ENCODE measurements around the gene RCOR1.
"Not testable (repeated sequence)": the region's sequence is repeated elsewhere in the genome, so short reads cannot be mapped to it uniquely, and the experiment has no call there.

Gene RCOR1

GRCh38 chr14:102571478-102572042 lies 20.9 kb upstream of the RCOR1 start:
- H3K4me3 ChIP-seq (ENCODE audit: control insufficient read depth, low read depth, low read length) = no peak overlapping the region
- no peak for DNase-seq (ENCODE audit: low read depth)
- TF ChIP-seq CTCF (conservative IDR thresholded peaks at IDR 0.05; ENCODE audit: control insufficient read depth, insufficient read depth, low read depth, low read length) = no peak

- not testable (repeated sequence) for DNase-seq (ENCODE audit: low read depth); H3K4me3 ChIP-seq (ENCODE audit: control insufficient read depth, low read depth, low read length)
Measured at GRCh38 chr14:102573161-102573560, 19.3 kb upstream of the RCOR1 start.

GRCh38 chr14:102573591-102574046 lies 18.8 kb upstream of the RCOR1 start:
- TF ChIP-seq CTCF (conservative IDR thresholded peaks at IDR 0.05; ENCODE audit: control insufficient read depth, insufficient read depth, low read depth, low read length) = no peak
- DNase-seq (ENCODE audit: low read depth) = no peak
- no peak overlapping the region for H3K4me3 ChIP-seq (ENCODE audit: control insufficient read depth, low read depth, low read length)

- no peak overlapping the region for H3K4me3 ChIP-seq (ENCODE audit: control insufficient read depth, low read depth, low read length)
- TF ChIP-seq CTCF (conservative IDR thresholded peaks at IDR 0.05; ENCODE audit: control insufficient read depth, insufficient read depth, low read depth, low read length) = no peak
- no peak for DNase-seq (ENCODE audit: low read depth)
Measured at GRCh38 chr14:102574281-102575159, 17.9 kb upstream of the RCOR1 start.

GRCh38 chr14:102575160-102575845 lies 17.1 kb upstream of the RCOR1 start:
- no peak overlapping the region for H3K4me3 ChIP-seq (ENCODE audit: control insufficient read depth, low read depth, low read length)
- TF ChIP-seq CTCF (conservative IDR thresholded peaks at IDR 0.05; ENCODE audit: control insufficient read depth, insufficient read depth, low read depth, low read length) = no peak
- no peak for DNase-seq (ENCODE audit: low read depth)

- H3K4me3 ChIP-seq (ENCODE audit: control insufficient read depth, low read depth, low read length); DNase-seq (ENCODE audit: low read depth): not testable (repeated sequence)
Measured at GRCh38 chr14:102575846-102576428, 16.5 kb upstream of the RCOR1 start.

- H3K4me3 ChIP-seq (ENCODE audit: control insufficient read depth, low read depth, low read length) = no peak overlapping the region
- no peak for DNase-seq (ENCODE audit: low read depth)
- TF ChIP-seq CTCF (conservative IDR thresholded peaks at IDR 0.05; ENCODE audit: control insufficient read depth, insufficient read depth, low read depth, low read length) = no peak
Measured at GRCh38 chr14:102578821-102579220, 13.6 kb upstream of the RCOR1 start.
